GM12878 (cell line): ENCODE results near the gene MYO1D. TPM values are rescaled to one million over a fixed set of nuclear protein-coding genes. Genes with fewer than 3 reads are reported as not detected.

ENCODE experiments used
- ATF3 ChIP-seq: IDR thresholded peaks from 2 replicates; pipeline ENCODE4 v1.6.1; 2011; ENCODE audit warnings: low read depth, mild to moderate bottlenecking, low read length, moderate library complexity, borderline replicate concordance; ENCODE audit errors: extremely low read depth
- BMI1 ChIP-seq: fragments of 450-650 bp; IDR thresholded peaks from 2 replicates; pipeline ENCODE4 v1.6.1; 2016; ENCODE audit warnings: mild to moderate bottlenecking, moderate library complexity, borderline replicate concordance
- ETV6 ChIP-seq, 2 experiments: fragments of 450-650 bp in 1 of 2; IDR thresholded peaks in 1 of 2; conservative IDR thresholded peaks in 1 of 2; 2 replicates each; pipeline ENCODE4 v1.6.1; 2014; ENCODE audit warnings: antibody characterized with exemption in 1 of 2, borderline replicate concordance in 1 of 2, low read depth in 1 of 2, mild to moderate bottlenecking in 1 of 2, moderate library complexity in 1 of 2
- GATAD2B ChIP-seq: fragments of 450-650 bp; conservative IDR thresholded peaks from 2 replicates; pipeline ENCODE4 v1.6.1; 2017; ENCODE audit warnings: low read depth, mild to moderate bottlenecking, moderate library complexity
- HDGF ChIP-seq: fragments of 450-650 bp; IDR thresholded peaks from 2 replicates; pipeline ENCODE4 v1.6.1; 2016; ENCODE audit warnings: antibody characterized with exemption
- MXI1 ChIP-seq: fragments of 150-350 bp; IDR thresholded peaks from 2 replicates; pipeline ENCODE4 v1.6.1; 2011; ENCODE audit warnings: low read depth, mild to moderate bottlenecking, inconsistent platforms, low read length, improper control_type of control experiment
- RB1 ChIP-seq: fragments of 450-650 bp; formaldehyde crosslinking; IDR thresholded peaks from 2 replicates; pipeline ENCODE4 v1.6.1; 2017; ENCODE audit warnings: mild to moderate bottlenecking, borderline replicate concordance
- REST ChIP-seq: IDR thresholded peaks from 2 replicates; pipeline ENCODE4 v1.6.1; 2012; ENCODE audit warnings: mild to moderate bottlenecking, low read depth, low read length
- SMAD1 ChIP-seq: fragments of 450-650 bp; IDR thresholded peaks from 2 replicates; pipeline ENCODE4 v1.6.1; 2018; ENCODE audit warnings: mild to moderate bottlenecking, low read depth; ENCODE audit not compliant: partially characterized antibody
- ZBTB40 ChIP-seq: fragments of 450-650 bp; IDR thresholded peaks from 2 replicates; pipeline ENCODE4 v1.6.1; 2016; ENCODE audit warnings: mild to moderate bottlenecking, moderate library complexity, borderline replicate concordance
- polyA plus RNA-seq, 11 experiments: library from polyadenylated mRNA; depleted of rRNA in 4 of 11; unstranded in 6 of 11; stranded (reverse) in 5 of 11; fragments of >200 nt; fragmentation: Nextera tagmentation in 4 of 11; fragmentation: Illumina TruSeq in 1 of 11; extraction: Ambion mirVana in 4 of 11; extraction: Trizol in 1 of 11; gene quantifications; 1 replicate in 1 of 11; 2 replicates in 10 of 11; pipeline versions ENCODE4 v1.2.1 to v1.2.3, GENCODE V29; 2011 to 2016; ENCODE audit warnings: inconsistent platforms in 2 of 11, missing spikeins in 2 of 11, low read depth in 1 of 11
- total RNA-seq, 4 experiments: library from RNA; depleted of rRNA in 3 of 4; stranded (reverse); fragments of >200 nt in 3 of 4; fragmentation: Illumina TruSeq in 1 of 4; extraction: Trizol in 1 of 4; gene quantifications; 2 replicates each; pipeline versions ENCODE4 v1.2.1 to v1.2.3, GENCODE V29; 2013 to 2021
- TF ChIP-seq, protein P1 (sequence below): fragments of 450-650 bp; IDR thresholded peaks from 2 replicates; pipeline ENCODE4 v1.6.1; 2017; ENCODE audit warnings: mild to moderate bottlenecking, moderate library complexity
- TF ChIP-seq, protein P2 (sequence below): fragments of 450-650 bp; IDR thresholded peaks from 2 replicates; pipeline ENCODE4 v1.6.1; 2017; ENCODE audit warnings: mild to moderate bottlenecking, moderate library complexity

The MYO1D gene
- total and polyA plus RNA-seq, 10 of the 15 experiments (the other 5 are each of a cell fraction or from before 2014, with no cell fraction given): 1.8 to 37.7 (median 25.4) TPM

DNA sequence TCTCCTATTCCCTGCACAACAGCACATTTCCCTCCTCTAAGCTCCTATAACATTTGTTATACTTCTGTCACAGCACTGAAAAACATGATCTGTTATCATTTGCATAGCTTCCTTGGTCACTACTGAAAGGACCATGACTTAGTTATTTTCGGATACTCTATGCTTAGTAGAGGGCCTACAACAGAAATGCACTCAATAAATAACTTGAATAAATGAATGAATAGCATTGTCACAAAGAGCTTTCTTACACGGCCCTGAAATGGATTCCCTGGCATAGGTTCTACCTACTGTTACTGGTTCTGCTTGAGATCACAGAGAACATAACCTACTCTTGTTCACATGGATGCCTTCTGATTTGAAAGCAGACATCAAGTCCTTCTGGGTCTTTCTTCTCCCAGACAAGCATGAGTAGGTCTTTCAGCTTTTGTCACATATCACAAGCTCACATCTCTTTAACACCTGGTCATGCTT is 41.6 kb downstream of the MYO1D start (continued):
- TF ChIP-seq, protein P1, sequence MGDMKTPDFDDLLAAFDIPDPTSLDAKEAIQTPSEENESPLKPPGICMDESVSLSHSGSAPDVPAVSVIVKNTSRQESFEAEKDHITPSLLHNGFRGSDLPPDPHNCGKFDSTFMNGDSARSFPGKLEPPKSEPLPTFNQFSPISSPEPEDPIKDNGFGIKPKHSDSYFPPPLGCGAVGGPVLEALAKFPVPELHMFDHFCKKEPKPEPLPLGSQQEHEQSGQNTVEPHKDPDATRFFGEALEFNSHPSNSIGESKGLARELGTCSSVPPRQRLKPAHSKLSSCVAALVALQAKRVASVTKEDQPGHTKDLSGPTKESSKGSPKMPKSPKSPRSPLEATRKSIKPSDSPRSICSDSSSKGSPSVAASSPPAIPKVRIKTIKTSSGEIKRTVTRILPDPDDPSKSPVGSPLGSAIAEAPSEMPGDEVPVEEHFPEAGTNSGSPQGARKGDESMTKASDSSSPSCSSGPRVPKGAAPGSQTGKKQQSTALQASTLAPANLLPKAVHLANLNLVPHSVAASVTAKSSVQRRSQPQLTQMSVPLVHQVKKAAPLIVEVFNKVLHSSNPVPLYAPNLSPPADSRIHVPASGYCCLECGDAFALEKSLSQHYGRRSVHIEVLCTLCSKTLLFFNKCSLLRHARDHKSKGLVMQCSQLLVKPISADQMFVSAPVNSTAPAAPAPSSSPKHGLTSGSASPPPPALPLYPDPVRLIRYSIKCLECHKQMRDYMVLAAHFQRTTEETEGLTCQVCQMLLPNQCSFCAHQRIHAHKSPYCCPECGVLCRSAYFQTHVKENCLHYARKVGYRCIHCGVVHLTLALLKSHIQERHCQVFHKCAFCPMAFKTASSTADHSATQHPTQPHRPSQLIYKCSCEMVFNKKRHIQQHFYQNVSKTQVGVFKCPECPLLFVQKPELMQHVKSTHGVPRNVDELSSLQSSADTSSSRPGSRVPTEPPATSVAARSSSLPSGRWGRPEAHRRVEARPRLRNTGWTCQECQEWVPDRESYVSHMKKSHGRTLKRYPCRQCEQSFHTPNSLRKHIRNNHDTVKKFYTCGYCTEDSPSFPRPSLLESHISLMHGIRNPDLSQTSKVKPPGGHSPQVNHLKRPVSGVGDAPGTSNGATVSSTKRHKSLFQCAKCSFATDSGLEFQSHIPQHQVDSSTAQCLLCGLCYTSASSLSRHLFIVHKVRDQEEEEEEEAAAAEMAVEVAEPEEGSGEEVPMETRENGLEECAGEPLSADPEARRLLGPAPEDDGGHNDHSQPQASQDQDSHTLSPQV: no peak
- no peak for TF ChIP-seq ATF3
- TF ChIP-seq ETV6 (conservative IDR thresholded peaks at IDR 0.05 in 1 of 2, IDR thresholded peaks at IDR 0.05 in 1 of 2; ENCODE audit: borderline replicate concordance in 1 of 2, low read depth in 1 of 2): no peak
- no peak for TF ChIP-seq BMI1
- no peak for TF ChIP-seq GATAD2B
- TF ChIP-seq ZBTB40: no peak
- TF ChIP-seq REST: no peak
- TF ChIP-seq, protein P2, sequence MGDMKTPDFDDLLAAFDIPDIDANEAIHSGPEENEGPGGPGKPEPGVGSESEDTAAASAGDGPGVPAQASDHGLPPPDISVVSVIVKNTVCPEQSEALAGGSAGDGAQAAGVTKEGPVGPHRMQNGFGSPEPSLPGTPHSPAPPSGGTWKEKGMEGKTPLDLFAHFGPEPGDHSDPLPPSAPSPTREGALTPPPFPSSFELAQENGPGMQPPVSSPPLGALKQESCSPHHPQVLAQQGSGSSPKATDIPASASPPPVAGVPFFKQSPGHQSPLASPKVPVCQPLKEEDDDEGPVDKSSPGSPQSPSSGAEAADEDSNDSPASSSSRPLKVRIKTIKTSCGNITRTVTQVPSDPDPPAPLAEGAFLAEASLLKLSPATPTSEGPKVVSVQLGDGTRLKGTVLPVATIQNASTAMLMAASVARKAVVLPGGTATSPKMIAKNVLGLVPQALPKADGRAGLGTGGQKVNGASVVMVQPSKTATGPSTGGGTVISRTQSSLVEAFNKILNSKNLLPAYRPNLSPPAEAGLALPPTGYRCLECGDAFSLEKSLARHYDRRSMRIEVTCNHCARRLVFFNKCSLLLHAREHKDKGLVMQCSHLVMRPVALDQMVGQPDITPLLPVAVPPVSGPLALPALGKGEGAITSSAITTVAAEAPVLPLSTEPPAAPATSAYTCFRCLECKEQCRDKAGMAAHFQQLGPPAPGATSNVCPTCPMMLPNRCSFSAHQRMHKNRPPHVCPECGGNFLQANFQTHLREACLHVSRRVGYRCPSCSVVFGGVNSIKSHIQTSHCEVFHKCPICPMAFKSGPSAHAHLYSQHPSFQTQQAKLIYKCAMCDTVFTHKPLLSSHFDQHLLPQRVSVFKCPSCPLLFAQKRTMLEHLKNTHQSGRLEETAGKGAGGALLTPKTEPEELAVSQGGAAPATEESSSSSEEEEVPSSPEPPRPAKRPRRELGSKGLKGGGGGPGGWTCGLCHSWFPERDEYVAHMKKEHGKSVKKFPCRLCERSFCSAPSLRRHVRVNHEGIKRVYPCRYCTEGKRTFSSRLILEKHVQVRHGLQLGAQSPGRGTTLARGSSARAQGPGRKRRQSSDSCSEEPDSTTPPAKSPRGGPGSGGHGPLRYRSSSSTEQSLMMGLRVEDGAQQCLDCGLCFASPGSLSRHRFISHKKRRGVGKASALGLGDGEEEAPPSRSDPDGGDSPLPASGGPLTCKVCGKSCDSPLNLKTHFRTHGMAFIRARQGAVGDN: peak; percentile 28; the same call in 1 of the 2 replicates
- TF ChIP-seq RB1: no peak
- no peak for TF ChIP-seq SMAD1
- no peak for TF ChIP-seq MXI1
- TF ChIP-seq HDGF: no peak
